ENCODE data around the gene OSTN.
"Not testable (repeated sequence)": the region's sequence is repeated elsewhere in the genome, so short reads cannot be mapped to it uniquely, and the experiment has no call there.

The OSTN gene

DNA sequence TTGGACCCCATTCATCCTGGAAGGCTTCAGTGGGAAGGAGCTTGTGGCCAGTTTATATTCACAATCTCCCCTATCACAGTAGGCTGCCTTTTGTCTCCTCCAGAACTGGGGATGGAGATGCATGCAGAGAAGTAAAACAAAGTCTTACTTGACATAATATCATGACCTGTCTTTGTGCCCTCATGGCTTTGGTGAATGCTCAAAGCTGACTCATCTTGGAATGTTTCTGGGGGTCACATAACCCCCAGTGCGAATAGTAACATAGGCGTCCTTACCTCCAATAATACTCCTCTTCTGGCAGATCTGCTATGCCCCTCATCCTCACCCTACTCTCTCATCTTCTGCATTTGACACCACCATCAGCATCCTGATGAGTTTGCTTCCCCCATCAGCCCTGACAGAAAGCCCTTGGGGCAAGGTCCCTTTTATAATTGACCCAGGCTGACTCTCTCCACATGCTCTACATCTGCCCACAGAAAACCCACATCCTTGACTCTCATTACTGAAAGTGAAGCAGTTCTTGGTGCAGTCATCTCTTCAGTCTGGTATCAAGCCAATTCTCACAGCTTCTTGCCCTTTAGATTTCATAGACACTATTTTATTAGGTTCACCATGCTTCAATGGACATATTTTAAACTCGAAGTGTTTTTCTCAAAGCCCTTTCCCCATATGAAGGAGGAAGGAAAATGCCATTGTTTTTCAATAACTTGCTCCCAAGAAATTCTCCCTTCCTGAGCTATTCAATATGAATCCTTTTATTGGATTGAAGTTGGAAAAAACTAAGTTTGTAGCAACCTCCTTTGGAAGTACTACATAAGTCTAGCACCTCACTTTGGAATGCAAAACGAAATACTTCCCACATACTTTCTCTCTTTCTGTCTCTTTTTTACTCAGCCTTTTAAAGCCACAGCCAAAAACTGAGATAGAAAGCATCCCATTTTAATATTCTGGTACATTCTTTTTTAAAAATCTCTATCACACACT is 36.6 kb downstream of the OSTN start:
- no peak for DNase-seq (ENCODE audit: low spot score)

- no peak for DNase-seq (ENCODE audit: low spot score)
Observed at GRCh38 chr3:191236646-191237045, 37.6 kb downstream of the OSTN start.

DNA sequence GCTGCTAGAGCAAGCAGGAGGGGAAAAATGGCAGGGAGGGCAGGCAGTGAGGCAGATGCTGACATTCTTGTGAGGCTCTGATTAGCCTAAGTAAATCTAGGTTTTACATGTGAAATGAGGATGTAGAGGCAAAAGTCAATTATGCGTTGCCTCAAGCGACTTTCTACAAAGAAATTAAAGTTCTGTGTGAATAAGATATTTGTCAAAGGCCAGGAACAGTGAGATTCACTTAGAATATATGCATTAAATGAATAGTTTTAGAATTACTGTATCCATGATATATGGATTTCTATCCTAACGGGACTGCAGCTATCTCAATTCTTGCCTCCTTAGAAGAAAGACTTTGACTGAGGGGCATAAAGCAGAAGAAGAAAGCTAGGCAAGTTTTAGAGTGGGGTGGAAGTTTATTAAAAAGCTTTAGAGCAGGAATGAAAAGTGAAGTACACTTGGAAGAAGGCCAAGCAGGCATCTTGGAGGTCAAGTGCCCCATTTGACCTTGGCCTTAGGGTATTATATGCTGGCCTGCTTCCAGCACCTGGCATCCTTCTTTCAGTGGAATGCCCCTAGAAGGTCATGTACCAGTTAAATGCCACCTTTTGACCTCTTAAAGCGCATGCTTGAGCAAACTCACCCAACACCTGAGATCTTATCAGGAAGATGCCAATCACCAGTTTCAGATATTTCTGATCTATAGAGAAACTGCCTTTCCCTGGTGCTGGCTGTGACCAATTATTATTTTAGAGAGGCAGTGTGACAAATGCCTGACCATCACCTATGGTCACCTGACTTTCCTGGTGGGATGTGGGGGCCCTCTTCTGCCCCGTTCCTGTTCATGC is 38.2 kb downstream of the OSTN start:
- DNase-seq (ENCODE audit: low spot score): no peak

DNA sequence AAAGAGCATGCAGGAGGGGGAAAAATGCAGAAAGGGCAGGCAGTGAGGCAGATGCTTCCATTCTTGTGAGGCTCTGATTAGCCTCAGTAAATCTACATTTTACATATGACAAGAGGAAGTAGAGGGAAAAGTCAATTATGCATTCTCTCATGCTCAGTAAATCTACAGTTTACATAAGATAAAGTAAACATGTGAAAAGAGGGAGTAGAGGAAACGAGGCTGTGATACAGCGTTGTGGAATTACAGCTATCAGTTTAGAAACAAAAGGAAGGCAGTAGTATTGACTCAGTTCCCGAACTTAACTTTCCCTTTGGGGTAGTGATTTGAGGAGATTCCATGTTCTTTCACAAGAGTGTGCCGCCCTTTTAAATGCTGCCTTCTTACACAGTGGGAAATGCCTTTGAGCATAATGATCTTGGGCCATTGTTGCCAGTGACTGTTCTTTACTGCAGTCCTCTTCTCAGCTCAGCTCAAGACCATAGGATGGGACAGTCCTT is 39.3 kb downstream of the OSTN start:
- no peak for DNase-seq (ENCODE audit: low spot score)

DNA sequence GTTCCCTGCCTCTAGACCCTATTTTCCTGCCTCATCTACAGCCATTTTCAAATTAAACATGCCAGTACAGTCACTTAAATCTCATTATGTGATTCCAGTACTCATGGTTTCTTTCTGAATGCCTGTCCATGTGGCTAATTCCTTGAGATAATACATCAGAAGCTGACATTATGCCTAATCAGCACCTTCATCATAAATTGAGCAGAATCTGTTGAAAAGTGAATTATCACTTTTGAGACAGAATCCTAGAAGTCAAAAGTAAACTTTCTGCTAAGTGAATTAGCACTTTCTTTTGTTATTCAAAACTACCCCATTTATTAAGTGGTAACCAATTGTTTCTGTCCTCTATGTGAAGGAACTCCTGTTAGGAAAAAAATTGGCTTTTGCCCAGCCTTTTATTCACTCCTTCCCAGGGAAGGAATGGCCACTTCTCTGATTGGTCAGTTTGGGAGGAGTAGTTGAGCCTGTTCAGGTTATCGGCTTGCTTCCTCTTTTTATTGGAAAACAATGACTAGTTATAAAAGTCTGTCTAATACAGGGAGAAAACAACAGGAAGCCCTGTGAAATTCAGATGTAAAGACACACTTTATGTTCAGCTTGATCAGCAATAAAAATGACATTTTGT is 40.5 kb downstream of the OSTN start:
- no peak for DNase-seq (ENCODE audit: low spot score)

DNA sequence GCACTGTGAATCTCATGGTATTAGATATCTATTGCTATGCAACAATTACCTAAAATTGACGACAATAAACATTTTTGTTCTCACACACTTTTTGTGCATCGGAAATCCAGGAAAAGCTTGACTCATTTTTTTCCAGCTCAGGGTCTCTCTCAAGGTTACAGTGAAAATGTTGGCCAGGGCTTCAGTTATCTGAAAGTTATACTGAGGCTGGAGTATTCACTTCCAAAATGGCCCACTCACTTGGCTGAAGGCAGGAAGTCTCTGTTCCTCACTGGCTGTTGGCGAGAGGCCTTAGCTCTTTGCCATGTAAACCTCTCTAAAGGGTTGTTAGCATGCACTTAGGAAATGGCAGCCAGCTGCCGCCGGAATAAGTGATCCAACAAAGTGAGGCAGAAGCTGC is 41.4 kb downstream of the OSTN start:
- DNase-seq (ENCODE audit: low spot score): no peak

- no peak for DNase-seq (ENCODE audit: low spot score)
Observed at GRCh38 chr3:191244242-191244867, 45.3 kb downstream of the OSTN start.

DNA sequence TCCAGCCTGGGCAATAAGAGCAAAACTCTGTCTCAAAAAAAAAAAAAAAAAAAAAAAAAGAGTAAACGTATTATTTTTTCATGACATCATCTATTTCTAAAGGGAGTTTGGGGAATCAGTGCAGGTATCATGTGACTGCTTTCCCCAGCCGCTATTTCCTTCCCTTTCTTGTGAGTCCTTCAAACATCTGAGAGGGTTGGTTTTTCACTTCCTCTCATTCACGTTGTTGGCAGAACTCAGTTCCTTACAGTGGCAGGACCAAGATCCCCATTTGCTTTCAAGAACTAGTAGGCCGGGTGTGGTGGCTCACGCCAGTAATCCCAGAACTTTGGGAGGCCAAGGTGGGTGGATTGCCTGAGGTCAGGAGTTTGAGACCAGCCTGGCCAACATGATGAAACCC is 47.0 kb downstream of the OSTN start:
- not testable (repeated sequence) for DNase-seq (ENCODE audit: low spot score)

DNA sequence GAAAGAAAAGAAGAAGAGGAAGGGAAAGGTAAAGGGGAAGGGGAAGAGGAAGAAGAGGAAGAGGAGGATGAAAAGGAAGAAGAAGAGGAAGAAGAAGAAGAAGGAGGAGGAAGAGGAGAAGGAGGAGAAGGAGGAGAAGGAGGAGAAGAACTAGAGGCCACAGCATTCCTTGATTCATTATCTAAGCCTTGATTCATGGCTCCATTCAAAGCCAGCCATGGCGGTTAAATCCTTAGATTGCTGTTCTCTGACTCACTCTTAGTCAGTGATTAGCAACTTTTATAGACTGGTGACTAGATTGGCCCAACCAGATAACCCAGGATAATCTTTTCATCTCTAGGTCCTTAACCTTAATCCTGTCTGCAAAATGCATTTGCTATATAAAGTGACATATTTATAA is 47.6 kb downstream of the OSTN start:
- DNase-seq (ENCODE audit: low spot score): no peak

GRCh38 chr3:191253089-191253799 is 54.2 kb downstream of the OSTN start:
- no peak for DNase-seq (ENCODE audit: low spot score)

- DNase-seq (ENCODE audit: low spot score): no peak
Observed at GRCh38 chr3:191254098-191254873, 55.2 kb downstream of the OSTN start.

- DNase-seq (ENCODE audit: low spot score): no peak
Observed at GRCh38 chr3:191255156-191255555, 56.1 kb downstream of the OSTN start.

GRCh38 chr3:191256405-191256804 is 57.4 kb downstream of the OSTN start:
- no peak for DNase-seq (ENCODE audit: low spot score)

DNA sequence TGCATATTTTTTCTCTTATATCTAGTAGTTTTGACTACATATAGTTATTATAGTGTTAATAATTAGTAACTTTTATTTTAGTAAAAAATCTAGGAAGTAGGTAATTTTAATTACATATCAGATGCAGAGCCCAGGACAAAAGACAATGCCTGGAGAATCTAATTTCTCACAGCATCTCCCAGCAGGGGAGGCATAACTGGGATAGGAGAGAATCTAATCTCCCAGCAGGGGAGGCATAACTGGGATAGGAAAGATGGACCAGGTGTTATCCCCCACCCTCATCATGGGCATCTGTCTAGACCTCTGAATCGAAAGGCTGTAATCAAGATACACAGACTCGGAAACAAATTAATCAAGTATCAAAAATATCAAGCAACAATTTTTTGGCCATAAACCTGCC is 58.2 kb downstream of the OSTN start:
- no peak for DNase-seq (ENCODE audit: low spot score)

- DNase-seq (ENCODE audit: low spot score): no peak
Observed at GRCh38 chr3:191259486-191259885, 60.4 kb downstream of the OSTN start.

DNA sequence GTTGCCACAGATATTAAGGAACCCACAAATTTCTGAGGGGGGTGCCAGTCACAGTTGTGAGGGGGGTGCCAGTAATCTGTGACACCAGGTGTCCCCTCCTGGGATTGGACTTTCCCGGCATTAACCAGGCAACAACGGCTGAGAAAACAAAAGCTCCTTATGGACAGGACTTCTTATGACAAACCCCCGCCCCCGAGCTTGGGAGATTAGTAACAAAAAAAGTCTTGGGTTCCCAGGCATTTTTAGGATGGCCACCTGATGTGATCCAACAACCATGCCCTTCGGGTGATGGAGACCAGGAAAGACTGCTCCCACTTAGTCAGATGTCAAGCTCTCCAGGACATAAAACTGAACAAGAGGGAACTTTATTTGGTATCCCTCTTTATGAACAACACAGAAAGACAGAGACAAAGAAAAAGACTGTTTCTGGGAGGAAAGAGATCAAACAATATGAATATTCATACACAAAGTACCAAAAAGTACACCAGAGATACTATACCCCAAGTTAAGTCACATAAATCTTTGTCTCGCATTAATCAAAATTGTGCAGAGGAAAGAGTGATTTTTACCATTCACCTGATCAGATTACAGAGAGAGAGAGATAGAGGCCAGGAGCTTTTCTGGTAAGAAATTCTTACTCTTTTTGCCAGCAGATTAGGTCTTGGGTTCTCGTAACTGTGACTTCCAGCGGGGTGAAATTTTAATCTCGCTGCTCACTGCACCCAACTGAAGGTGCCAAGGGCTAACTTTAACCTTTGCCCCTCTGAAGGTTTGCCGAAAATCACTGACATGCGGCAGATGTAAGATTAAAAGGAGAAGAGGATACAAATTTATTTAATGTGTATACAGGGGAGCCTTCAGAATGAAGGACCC is 61.6 kb downstream of the OSTN start:
- no peak for DNase-seq (ENCODE audit: low spot score)

DNA sequence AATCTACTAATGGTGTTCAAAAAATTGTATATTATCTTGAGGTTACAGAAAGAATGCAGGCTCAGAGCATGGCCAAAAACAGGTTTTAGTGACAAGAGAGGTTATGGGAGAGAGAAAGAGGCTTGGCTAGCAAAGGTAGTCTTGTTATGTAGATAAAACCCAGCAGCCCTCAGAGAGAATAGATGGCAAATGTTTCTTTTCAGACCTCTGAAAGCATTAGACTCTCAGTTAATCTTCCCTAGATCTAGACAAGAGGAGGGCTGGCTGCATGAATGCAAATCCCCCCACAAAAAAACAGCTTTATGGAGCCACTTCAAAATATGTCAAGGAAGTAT is 62.2 kb downstream of the OSTN start:
- DNase-seq (ENCODE audit: low spot score): no peak

- no peak for DNase-seq (ENCODE audit: low spot score)
Observed at GRCh38 chr3:191262650-191263049, 63.6 kb downstream of the OSTN start.

DNA sequence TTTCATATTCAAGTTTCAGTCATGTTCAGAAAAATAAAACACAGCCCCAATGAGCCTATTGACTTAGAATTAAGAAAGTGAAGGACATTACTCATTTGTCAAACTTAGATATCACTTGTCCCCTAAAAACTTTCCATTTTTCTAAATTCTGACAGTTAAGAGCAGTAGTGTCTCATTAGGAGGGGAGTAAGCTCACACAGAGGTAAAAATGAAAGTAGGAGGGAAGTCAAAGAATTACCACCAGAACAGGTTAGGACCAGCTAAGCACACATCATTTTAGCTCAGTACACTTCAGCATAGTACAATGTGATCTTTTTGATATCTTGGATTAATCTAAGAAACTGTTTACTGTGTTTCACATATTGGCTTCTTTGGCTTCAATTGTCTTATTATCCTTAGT is 64.3 kb downstream of the OSTN start:
- no peak for DNase-seq (ENCODE audit: low spot score)

DNA sequence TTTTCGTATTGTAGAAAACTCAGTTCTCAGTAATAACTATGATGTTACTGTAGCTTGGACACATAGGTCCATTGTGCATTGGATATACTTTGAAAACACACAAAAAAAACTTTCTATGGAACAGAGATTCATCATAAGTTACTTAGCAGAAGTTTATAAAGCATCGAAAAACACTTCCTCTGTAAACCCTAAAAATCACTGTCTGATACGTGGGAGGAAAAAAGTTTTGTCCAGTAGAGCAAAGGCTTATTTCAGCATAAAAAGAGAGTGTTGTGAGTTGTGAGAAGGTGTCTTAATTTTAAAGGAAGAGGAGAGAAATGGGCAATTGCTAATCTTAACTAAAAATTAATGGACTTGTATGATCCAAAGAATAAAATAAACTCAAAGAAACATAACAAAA is 64.8 kb downstream of the OSTN start:
- DNase-seq (ENCODE audit: low spot score): no peak
